Brain pericyte (primary cell): ENCODE data around the gene CYTH2.

Experiments used
- DNase-seq: peaks from one replicate; pipeline ENCODE4 v3.0.0-alpha.2; 2012; ENCODE audit warnings: low read depth, low spot score

CYTH2 gene

GRCh38 chr19:48469289-48469881 is at the start of gene CYTH2:
Gene CYTH2 (plus strand): TSS chr19:48469369. CDS start chr19:48469508, 139 bp downstream.
- DNase-seq = peak; percentile 40

- no peak for DNase-seq
These were observed 47.6 kb upstream of the CYTH2 start for GRCh38 chr19:48421548-48421947.

- DNase-seq = no peak
These were observed 44.4 kb upstream of the CYTH2 start for GRCh38 chr19:48424694-48425219.

GRCh38 chr19:48428670-48429069 is 40.5 kb upstream of the CYTH2 start:
- DNase-seq = no peak

GRCh38 chr19:48433337-48433736 is 35.8 kb upstream of the CYTH2 start:
- no peak for DNase-seq

GRCh38 chr19:48436586-48436985 is 32.6 kb upstream of the CYTH2 start:
- no peak for DNase-seq

- DNase-seq = no peak
These were observed 27.7 kb upstream of the CYTH2 start for GRCh38 chr19:48441360-48442050.

GRCh38 chr19:48442116-48443035 is 26.8 kb upstream of the CYTH2 start:
- DNase-seq = no peak

GRCh38 chr19:48443256-48443655 is 25.9 kb upstream of the CYTH2 start:
- no peak for DNase-seq

- no peak for DNase-seq
These were observed 25.4 kb upstream of the CYTH2 start for GRCh38 chr19:48443731-48444128.

GRCh38 chr19:48444129-48444935 is 24.8 kb upstream of the CYTH2 start:
- no peak for DNase-seq

- DNase-seq = no peak
These were observed 24.3 kb upstream of the CYTH2 start for GRCh38 chr19:48444936-48445200.

- DNase-seq = peak; percentile 74
These were observed 23.9 kb upstream of the CYTH2 start for GRCh38 chr19:48445256-48445605.

GRCh38 chr19:48445606-48446481 is 23.3 kb upstream of the CYTH2 start, which contains the start of gene GRWD1:
Gene GRWD1 (plus strand): TSS chr19:48445983. CDS start chr19:48446006, 23 bp downstream.
- peak; percentile 89 for DNase-seq

GRCh38 chr19:48446579-48446978 is 22.6 kb upstream of the CYTH2 start:
- no peak for DNase-seq

- DNase-seq = no peak
These were observed 20.6 kb upstream of the CYTH2 start for GRCh38 chr19:48448563-48448962.

GRCh38 chr19:48450441-48450840 is 18.7 kb upstream of the CYTH2 start:
- no peak for DNase-seq

- DNase-seq = no peak
These were observed 18.3 kb upstream of the CYTH2 start for GRCh38 chr19:48450863-48451262.

GRCh38 chr19:48451624-48452023 is 17.5 kb upstream of the CYTH2 start:
- DNase-seq = no peak
